Transverse colon (tissue), 4 donors: ENCODE results near the gene RHOB.

Source experiments
- EP300 ChIP-seq: sonication (generic); formaldehyde crosslinking; IDR thresholded peaks from one replicate; pipeline ENCODE4 v1.6.1; 2017; ENCODE audit warnings: antibody characterized with exemption, low read depth
- POLR2A ChIP-seq: fragments of 450-650 bp; IDR thresholded peaks from one replicate; pipeline ENCODE4 v1.6.1; 2016; ENCODE audit warnings: antibody characterized with exemption, mild to moderate bottlenecking, moderate library complexity
- POLR2AphosphoS5 ChIP-seq, 3 donors: sonication (generic); formaldehyde crosslinking; IDR thresholded peaks; one replicate each; pipeline ENCODE4 v1.6.1; 2016; ENCODE audit warnings: antibody characterized with exemption in 3 of 3
- TF ChIP-seq, protein P1 (sequence below), 5 experiments: fragments of 200-600 bp in 3 of 5; fragments of 450-650 bp in 2 of 5; sonication (generic) in 3 of 5; IDR thresholded peaks; 1 replicate in 2 of 5; 2 replicates in 3 of 5; pipeline ENCODE4 v1.5.1; 2016 to 2017; ENCODE audit warnings: antibody characterized with exemption in 5 of 5, inconsistent platforms in 3 of 5, mild to moderate bottlenecking in 2 of 5, moderate library complexity in 1 of 5

DNA sequence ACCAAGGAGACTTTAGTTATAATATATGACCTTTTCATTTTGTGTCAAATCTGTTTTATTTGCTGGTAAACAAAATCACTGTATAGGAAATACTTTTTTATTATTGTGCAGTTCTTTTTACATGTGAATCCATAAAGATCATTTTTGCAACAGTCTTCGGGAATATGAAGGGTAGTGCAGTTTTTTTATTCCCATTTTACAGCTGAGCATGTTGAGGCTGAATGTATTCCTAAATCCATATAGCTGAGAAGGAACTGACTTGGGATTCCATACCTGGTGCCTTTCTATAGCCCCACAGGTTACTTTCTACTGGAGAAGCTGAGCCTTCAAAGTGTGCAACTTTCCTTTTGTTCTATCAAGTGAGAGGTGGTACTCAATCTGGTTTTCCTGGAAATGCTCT, 29.6 kb downstream of the RHOB start:
- TF ChIP-seq, protein P1, sequence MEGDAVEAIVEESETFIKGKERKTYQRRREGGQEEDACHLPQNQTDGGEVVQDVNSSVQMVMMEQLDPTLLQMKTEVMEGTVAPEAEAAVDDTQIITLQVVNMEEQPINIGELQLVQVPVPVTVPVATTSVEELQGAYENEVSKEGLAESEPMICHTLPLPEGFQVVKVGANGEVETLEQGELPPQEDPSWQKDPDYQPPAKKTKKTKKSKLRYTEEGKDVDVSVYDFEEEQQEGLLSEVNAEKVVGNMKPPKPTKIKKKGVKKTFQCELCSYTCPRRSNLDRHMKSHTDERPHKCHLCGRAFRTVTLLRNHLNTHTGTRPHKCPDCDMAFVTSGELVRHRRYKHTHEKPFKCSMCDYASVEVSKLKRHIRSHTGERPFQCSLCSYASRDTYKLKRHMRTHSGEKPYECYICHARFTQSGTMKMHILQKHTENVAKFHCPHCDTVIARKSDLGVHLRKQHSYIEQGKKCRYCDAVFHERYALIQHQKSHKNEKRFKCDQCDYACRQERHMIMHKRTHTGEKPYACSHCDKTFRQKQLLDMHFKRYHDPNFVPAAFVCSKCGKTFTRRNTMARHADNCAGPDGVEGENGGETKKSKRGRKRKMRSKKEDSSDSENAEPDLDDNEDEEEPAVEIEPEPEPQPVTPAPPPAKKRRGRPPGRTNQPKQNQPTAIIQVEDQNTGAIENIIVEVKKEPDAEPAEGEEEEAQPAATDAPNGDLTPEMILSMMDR (IDR thresholded peaks at IDR 0.05) = no peak
- TF ChIP-seq POLR2AphosphoS5 (IDR thresholded peaks at IDR 0.05) = no peak
- TF ChIP-seq POLR2A = no peak
- no peak for TF ChIP-seq EP300
